GM23338 (cell line): Measurements from ENCODE around the gene ZNF581. TPM values are rescaled to one million over a fixed set of nuclear protein-coding genes. Genes with fewer than 3 reads are reported as not detected.

Source experiments
- ATAC-seq: fragments of 200-7000 bp; cut with Tn5 transposase; 3 replicates; pipeline ENCODE4 v1.9.1; 2020
- DNase-seq: peaks from one replicate; pipeline ENCODE4 v3.0.0-alpha.2; 2015; ENCODE audit warnings: low spot score
- H2AFZ ChIP-seq: fragments of 200-600 bp; sonication (generic); 2 replicates; pipeline ENCODE4 v1.8.0; 2016; ENCODE audit warnings: antibody characterized with exemption, mild to moderate bottlenecking, moderate library complexity
- H3F3A ChIP-seq: fragments of 200-600 bp; sonication (generic); replicated peaks from 2 replicates; pipeline ENCODE4 v1.8.0; 2017; ENCODE audit warnings: antibody characterized with exemption, mixed run types, low read depth
- H3K27ac ChIP-seq: fragments of 200-600 bp; sonication (generic); 2 replicates; pipeline ENCODE4 v1.6.1; 2016; ENCODE audit warnings: low read depth
- H3K27me3 ChIP-seq: fragments of 200-600 bp; sonication (generic); 2 replicates; pipeline ENCODE4 v1.8.0; 2016; ENCODE audit warnings: mild to moderate bottlenecking, mixed run types, moderate library complexity; ENCODE audit not compliant: insufficient read depth
- H3K36me3 ChIP-seq: fragments of 200-600 bp; sonication (generic); 2 replicates; pipeline ENCODE4 v1.8.0; 2016; ENCODE audit warnings: mild to moderate bottlenecking; ENCODE audit not compliant: insufficient read depth
- H3K4me1 ChIP-seq: fragments of 200-600 bp; sonication (generic); 2 replicates; pipeline ENCODE4 v1.8.0; 2016; ENCODE audit warnings: mild to moderate bottlenecking, moderate library complexity; ENCODE audit not compliant: insufficient read depth
- H3K4me2 ChIP-seq: fragments of 200-600 bp; sonication (generic); 2 replicates; pipeline ENCODE4 v1.7.1; 2017; ENCODE audit warnings: mixed run types
- H3K4me3 ChIP-seq: fragments of 200-600 bp; sonication (generic); 2 replicates; pipeline ENCODE4 v1.6.1; 2016; ENCODE audit warnings: mixed run types
- H3K79me2 ChIP-seq: fragments of 200-600 bp; sonication (generic); replicated peaks from 2 replicates; pipeline ENCODE4 v1.8.0; 2017; ENCODE audit warnings: mild to moderate bottlenecking; ENCODE audit not compliant: insufficient read depth
- H3K9me2 ChIP-seq: fragments of 200-600 bp; sonication (generic); 2 replicates; pipeline ENCODE4 v1.8.0; 2017; ENCODE audit not compliant: insufficient read depth
- H4K20me1 ChIP-seq: fragments of 200-600 bp; sonication (generic); replicated peaks from 2 replicates; pipeline ENCODE4 v1.8.0; 2017; ENCODE audit warnings: mild to moderate bottlenecking; ENCODE audit not compliant: insufficient read depth
- H3K27ac Mint-ChIP-seq: 2 replicates; pipeline ENCODE4 v1.8.0; 2020; ENCODE audit warnings: inconsistent platforms, mild to moderate bottlenecking, moderate library complexity, mixed read lengths
- H3K27me3 Mint-ChIP-seq: 3 replicates; pipeline ENCODE4 v1.8.0; 2022; ENCODE audit warnings: low read depth, mild to moderate bottlenecking, moderate library complexity, mixed read lengths, inconsistent platforms; ENCODE audit not compliant: insufficient read depth, poor library complexity
- H3K36me3 Mint-ChIP-seq: 3 replicates; pipeline ENCODE4 v1.8.0; 2021; ENCODE audit warnings: low read depth, mild to moderate bottlenecking, inconsistent platforms, moderate library complexity, mixed read lengths
- H3K4me1 Mint-ChIP-seq: 3 replicates; pipeline ENCODE4 v1.8.0; 2020; ENCODE audit warnings: mild to moderate bottlenecking, inconsistent platforms, mixed read lengths
- H3K4me3 Mint-ChIP-seq: 3 replicates; pipeline ENCODE4 v1.8.0; 2021; ENCODE audit warnings: moderate library complexity, mild to moderate bottlenecking, inconsistent platforms, mixed read lengths
- H3K9me3 Mint-ChIP-seq: 3 replicates; pipeline ENCODE4 v1.8.0; 2020; ENCODE audit warnings: moderate library complexity, mild to moderate bottlenecking, inconsistent platforms, mixed read lengths
- CREB1 ChIP-seq: fragments of 250-450 bp; sonication (Bioruptor Pico); IDR thresholded peaks from 2 replicates; pipeline ENCODE4 v1.5.0; 2020; ENCODE audit warnings: low read depth, mild to moderate bottlenecking, moderate library complexity
- CTCF ChIP-seq, 2 experiments: fragments of 200-600 bp in 1 of 2; sonication (generic) in 1 of 2; conservative IDR thresholded peaks; 2 replicates each; pipeline versions ENCODE4 v1.5.1 to v1.6.1; 2016 to 2017; ENCODE audit warnings: antibody characterized with exemption in 2 of 2, low read depth in 2 of 2, mild to moderate bottlenecking in 2 of 2, moderate library complexity in 1 of 2
- ETS1 ChIP-seq: IDR thresholded peaks from 2 replicates; pipeline ENCODE4 v1.6.1; 2016; ENCODE audit warnings: antibody characterized with exemption
- EZH2 ChIP-seq: fragments of 200-600 bp; sonication (generic); IDR thresholded peaks from one replicate; pipeline ENCODE4 v1.8.0; 2017; ENCODE audit warnings: antibody characterized with exemption, mild to moderate bottlenecking, low read depth; ENCODE audit not compliant: unreplicated experiment
- EZH2phosphoT487 ChIP-seq: fragments of 200-600 bp; sonication (generic); IDR thresholded peaks from one replicate; pipeline ENCODE4 v1.8.1; 2018; ENCODE audit warnings: antibody characterized with exemption; ENCODE audit not compliant: unreplicated experiment
- NANOG ChIP-seq: IDR thresholded peaks from 2 replicates; pipeline ENCODE4 v1.6.1; 2016; ENCODE audit warnings: antibody characterized with exemption, borderline replicate concordance
- POLR2AphosphoS5 ChIP-seq: IDR thresholded peaks from 2 replicates; pipeline ENCODE4 v1.6.1; 2016; ENCODE audit warnings: antibody characterized with exemption, low read depth
- REST ChIP-seq: IDR thresholded peaks from one replicate; pipeline ENCODE4 v1.6.1; 2018; ENCODE audit warnings: antibody characterized with exemption; ENCODE audit not compliant: unreplicated experiment
- STAT1 ChIP-seq: IDR thresholded peaks from one replicate; pipeline ENCODE4 v1.6.1; 2016; ENCODE audit warnings: antibody characterized with exemption; ENCODE audit not compliant: unreplicated experiment
- ZNF114 ChIP-seq: fragments of 250-450 bp; sonication (Bioruptor Pico); IDR thresholded peaks from 2 replicates; pipeline ENCODE4 v1.5.0; 2020; ENCODE audit warnings: mild to moderate bottlenecking, moderate library complexity
- ZNF462 ChIP-seq: fragments of 250-450 bp; sonication (Bioruptor Pico); IDR thresholded peaks from 2 replicates; pipeline ENCODE4 v1.5.0; 2020; ENCODE audit warnings: mild to moderate bottlenecking, moderate library complexity
- polyA plus RNA-seq: library from polyadenylated mRNA; unstranded; fragments of >200 nt; fragmentation: Nextera tagmentation; extraction: Ambion mirVana; gene quantifications from 2 replicates; pipeline ENCODE4 v1.2.1, GENCODE V29; 2016
- total RNA-seq: library from RNA; depleted of rRNA; stranded (reverse); fragments of >200 nt; shearing (Covaris generic); gene quantifications from 2 replicates; pipeline ENCODE4 v1.2.3, GENCODE V29; 2014

The ZNF581 gene
- total and polyA plus RNA-seq, 2 experiments from 2014 or later, result 48.5 to 87.6 TPM

- TF ChIP-seq NANOG, result no peak
Measured at GRCh38 chr19:55643003-55643886, at the start of gene ZNF581 (continued).

GRCh38 chr19:55594996-55595545, 48.4 kb upstream of the ZNF581 start:
- DNase-seq (no peak), ATAC-seq (no peak)
- H2AFZ ChIP-seq, result no peak overlapping the region
- H3K27me3 ChIP-seq, result peaks cover 27% of the 10 kb centered on the region
- H3F3A ChIP-seq, result peaks cover 29% of the 10 kb centered on the region
- no peaks in the 10 kb centered on the region for H4K20me1 ChIP-seq
- H3K9me2 ChIP-seq, result no peaks in the 10 kb centered on the region
- H3K4me1 ChIP-seq, result peaks cover 10% of the 10 kb centered on the region
- Mint-ChIP-seq H3K27me3 (peaks cover 18% of the 10 kb centered on the region), H3K4me3 (no peak overlapping the region; the same call in 2 of the 3 replicates), H3K4me1 (peaks cover 30% of the 10 kb centered on the region), H3K36me3 (peaks cover 41% of the 10 kb centered on the region), H3K27ac (no peak overlapping the region), H3K9me3 (no peaks in the 10 kb centered on the region; the same call in 1 of the 3 replicates)
- no peaks in the 10 kb centered on the region for H3K79me2 ChIP-seq
- no peak overlapping the region for H3K27ac ChIP-seq
- H3K4me2 ChIP-seq, result no peak overlapping the region
- 0 out of 2 replicates have a peak, but pooled peaks cover 3% of the 10 kb centered on the region for H3K36me3 ChIP-seq
- no peak overlapping the region for H3K4me3 ChIP-seq
- no peak for TF ChIP-seq STAT1
- TF ChIP-seq ZNF462 (CRISPR knock-in tag), result no peak
- no peak for TF ChIP-seq CREB1 (CRISPR knock-in tag)
- no peak for TF ChIP-seq NANOG
- no peak for TF ChIP-seq EZH2
- TF ChIP-seq CTCF (conservative IDR thresholded peaks at IDR 0.05; ENCODE audit: low read depth in 2 of 2), result no peak
- no peak for TF ChIP-seq POLR2AphosphoS5
- no peak for TF ChIP-seq ZNF114 (CRISPR knock-in tag)
- no peak for TF ChIP-seq EZH2phosphoT487
- TF ChIP-seq REST, result no peak
- no peak for TF ChIP-seq ETS1
